Stimulated activated naive CD4-positive, alpha-beta T cell treated with Interleukin-2 at 50 U/mL for 16 hours (primary cell): ENCODE data around the gene PRDM16.
"Not testable (repeated sequence)": the region's sequence is repeated elsewhere in the genome, so short reads cannot be mapped to it uniquely, and the experiment has no call there.

Source experiments
- DNase-seq: peaks from one replicate; lab custom pipeline; 2025; lab: John Stamatoyannopoulos, UW

The PRDM16 gene

GRCh38 chr1:3229081-3229725 is 160.2 kb downstream of the PRDM16 start:
- no peak for DNase-seq

GRCh38 chr1:3230553-3230952 is 161.6 kb downstream of the PRDM16 start:
- no peak for DNase-seq

- DNase-seq, result no peak
These were observed 162.2 kb downstream of the PRDM16 start for GRCh38 chr1:3231245-3231644.

GRCh38 chr1:3231826-3232225 is 162.8 kb downstream of the PRDM16 start:
- DNase-seq, result no peak

- no peak for DNase-seq
These were observed 164.0 kb downstream of the PRDM16 start for GRCh38 chr1:3233031-3233430.

GRCh38 chr1:3233551-3233950 is 164.5 kb downstream of the PRDM16 start:
- DNase-seq, result no peak

GRCh38 chr1:3234281-3234680 is 165.3 kb downstream of the PRDM16 start:
- DNase-seq, result no peak

- DNase-seq, result no peak
These were observed 166.0 kb downstream of the PRDM16 start for GRCh38 chr1:3234956-3235355.

GRCh38 chr1:3235496-3235895 is 166.5 kb downstream of the PRDM16 start:
- no peak for DNase-seq

- no peak for DNase-seq
These were observed 167.4 kb downstream of the PRDM16 start for GRCh38 chr1:3236361-3236760.

- no peak for DNase-seq
These were observed 168.0 kb downstream of the PRDM16 start for GRCh38 chr1:3236955-3237354.

GRCh38 chr1:3237570-3237969 is 168.6 kb downstream of the PRDM16 start:
- no peak for DNase-seq

- no peak for DNase-seq
These were observed 169.1 kb downstream of the PRDM16 start for GRCh38 chr1:3237994-3238702.

GRCh38 chr1:3238703-3239278 is 169.8 kb downstream of the PRDM16 start:
- DNase-seq, result no peak

GRCh38 chr1:3239991-3240390 is 171.0 kb downstream of the PRDM16 start:
- not testable (repeated sequence) for DNase-seq

GRCh38 chr1:3240524-3241235 is 171.7 kb downstream of the PRDM16 start:
- DNase-seq, result no peak

- no peak for DNase-seq
These were observed 172.2 kb downstream of the PRDM16 start for GRCh38 chr1:3241236-3241550.

GRCh38 chr1:3241673-3242407 is 172.8 kb downstream of the PRDM16 start:
- DNase-seq, result no peak

GRCh38 chr1:3242408-3243260 is 173.6 kb downstream of the PRDM16 start:
- DNase-seq, result no peak

GRCh38 chr1:3243304-3243703 is 174.3 kb downstream of the PRDM16 start:
- no peak for DNase-seq
